Stimulated activated CD4-positive, alpha-beta T cell treated with anti-CD3 and anti-CD28 coated beads, TNF-alpha, amount 100 ng/mL, for 4 hours (primary cell): ENCODE results near the gene CPNE4.

ENCODE experiments used
- DNase-seq, 3 experiments: peaks; one replicate each; pipeline ENCODE4 v3.0.0-alpha.2; 2020; ENCODE audit warnings: low read depth in 3 of 3

CPNE4 gene

GRCh38 chr3:131602011-131602779 lies 432.6 kb downstream of the CPNE4 start:
- DNase-seq, result no peak

- no peak for DNase-seq
These were observed 437.0 kb downstream of the CPNE4 start for GRCh38 chr3:131597816-131598215.

- no peak for DNase-seq
These were observed 437.9 kb downstream of the CPNE4 start for GRCh38 chr3:131596884-131597283.

GRCh38 chr3:131591394-131592014 lies 443.3 kb downstream of the CPNE4 start:
- no peak for DNase-seq

- DNase-seq, result no peak
These were observed 448.5 kb downstream of the CPNE4 start for GRCh38 chr3:131586277-131586676.

GRCh38 chr3:131582438-131582837 lies 452.4 kb downstream of the CPNE4 start:
- DNase-seq, result no peak

- DNase-seq, result no peak
These were observed 466.4 kb downstream of the CPNE4 start for GRCh38 chr3:131568460-131568859.

- DNase-seq, result no peak
These were observed 470.0 kb downstream of the CPNE4 start for GRCh38 chr3:131564812-131565211.

- DNase-seq, result no peak
These were observed 473.3 kb downstream of the CPNE4 start for GRCh38 chr3:131561511-131561910.

- DNase-seq, result no peak
These were observed 474.0 kb downstream of the CPNE4 start for GRCh38 chr3:131560795-131561194.

- DNase-seq, result no peak
These were observed 479.4 kb downstream of the CPNE4 start for GRCh38 chr3:131555456-131555855.

GRCh38 chr3:131553495-131554247 lies 481.1 kb downstream of the CPNE4 start:
- no peak for DNase-seq

GRCh38 chr3:131551761-131552160 lies 483.1 kb downstream of the CPNE4 start:
- no peak for DNase-seq

GRCh38 chr3:131550562-131551465 lies 484.0 kb downstream of the CPNE4 start:
- no peak for DNase-seq

GRCh38 chr3:131549340-131549739 lies 485.5 kb downstream of the CPNE4 start:
- DNase-seq, result no peak

GRCh38 chr3:131547585-131547984 lies 487.2 kb downstream of the CPNE4 start:
- no peak for DNase-seq

GRCh38 chr3:131546441-131546840 lies 488.4 kb downstream of the CPNE4 start:
- DNase-seq, result no peak

GRCh38 chr3:131544557-131544956 lies 490.3 kb downstream of the CPNE4 start:
- DNase-seq, result no peak

- no peak for DNase-seq
These were observed 491.1 kb downstream of the CPNE4 start for GRCh38 chr3:131543714-131544113.

- no peak for DNase-seq
These were observed 493.5 kb downstream of the CPNE4 start for GRCh38 chr3:131541288-131541687.

GRCh38 chr3:131540821-131541220 lies 494.0 kb downstream of the CPNE4 start:
- no peak for DNase-seq

- no peak for DNase-seq
These were observed 494.7 kb downstream of the CPNE4 start for GRCh38 chr3:131540143-131540542.
